Fibroblast of lung (primary cell): ENCODE measurements around the gene SRP14. TPM values are rescaled to one million over a fixed set of nuclear protein-coding genes. Genes with fewer than 3 reads are reported as not detected.

ENCODE experiments used
- DNase-seq, 2 donors: peaks; one replicate each; pipeline versions ENCODE4 v3.0.0 to v3.0.0-alpha.2; 2010; ENCODE audit warnings: low read depth in 2 of 2
- H2AFZ ChIP-seq: 2 replicates; pipeline ENCODE4 v1.5.1; 2012; ENCODE audit warnings: low read length, control low read depth, inconsistent platforms
- H3K27ac ChIP-seq: 2 replicates; pipeline ENCODE4 v1.5.1; 2011; ENCODE audit warnings: low read length, control low read depth; ENCODE audit not compliant: insufficient read depth
- H3K27me3 ChIP-seq: 2 replicates; pipeline ENCODE4 v1.5.1; 2011; ENCODE audit warnings: mild to moderate bottlenecking, low read length; ENCODE audit not compliant: control insufficient read depth, insufficient read depth
- H3K36me3 ChIP-seq: 2 replicates; pipeline ENCODE4 v1.5.1; 2011; ENCODE audit warnings: low read length; ENCODE audit not compliant: control insufficient read depth, insufficient read depth
- H3K4me1 ChIP-seq: 2 replicates; pipeline ENCODE4 v1.5.1; 2011; ENCODE audit warnings: low read length; ENCODE audit not compliant: control insufficient read depth, insufficient read depth; ENCODE audit errors: extremely low read depth
- H3K4me2 ChIP-seq: 2 replicates; pipeline ENCODE4 v1.5.1; 2011; ENCODE audit warnings: low read length, control low read depth; ENCODE audit not compliant: insufficient read depth; ENCODE audit errors: extremely low read depth
- H3K4me3 ChIP-seq, 4 experiments: fragments of 200-600 bp in 1 of 4; sonication (generic) in 1 of 4; replicated peaks in 1 of 4; 2 replicates each; pipeline ENCODE4 v1.5.1; 2011 to 2016; ENCODE audit warnings: low read length in 4 of 4, low read depth in 3 of 4, mild to moderate bottlenecking in 3 of 4, control low read depth in 2 of 4, inconsistent platforms in 1 of 4, mixed read lengths in 1 of 4; ENCODE audit not compliant: insufficient read depth in 1 of 4; ENCODE audit errors: control extremely low read depth in 1 of 4
- H3K79me2 ChIP-seq: 2 replicates; pipeline ENCODE4 v1.5.1; 2012; ENCODE audit warnings: mild to moderate bottlenecking, low read length, inconsistent platforms; ENCODE audit not compliant: control insufficient read depth, insufficient read depth
- H3K9ac ChIP-seq: 2 replicates; pipeline ENCODE4 v1.5.1; 2011; ENCODE audit warnings: mild to moderate bottlenecking, low read length, control low read depth; ENCODE audit not compliant: insufficient read depth
- H3K9me3 ChIP-seq: 2 replicates; pipeline ENCODE4 v1.5.1; 2012; ENCODE audit warnings: low read depth, low read length; ENCODE audit not compliant: control insufficient read depth, insufficient read depth
- H4K20me1 ChIP-seq: 2 replicates; pipeline ENCODE4 v1.5.1; 2011; ENCODE audit warnings: low read length; ENCODE audit not compliant: control insufficient read depth, insufficient read depth; ENCODE audit errors: extremely low read depth
- EZH2 ChIP-seq: IDR thresholded peaks from 2 replicates; pipeline ENCODE4 v1.5.1; 2012; ENCODE audit warnings: low read length, control low read depth, mild to moderate bottlenecking; ENCODE audit errors: missing control alignments
- polyA plus RNA-seq, 2 donors: library from polyadenylated mRNA; depleted of rRNA in 1 of 2; stranded (reverse) in 1 of 2; unstranded in 1 of 2; fragments of >200 nt; gene quantifications; 2 replicates each; pipeline ENCODE4 v1.2.1, GENCODE V29; 2011 to 2012; ENCODE audit warnings: missing spikeins in 1 of 2
- total RNA-seq: library from RNA; depleted of rRNA; stranded (reverse); fragments of >200 nt; gene quantifications from 2 replicates; pipeline ENCODE4 v1.2.1, GENCODE V29; 2014
- TF ChIP-seq, protein P1 (sequence below), 2 donors: IDR thresholded peaks in 1 of 2; conservative IDR thresholded peaks in 1 of 2; 1 replicate in 1 of 2; 2 replicates in 1 of 2; pipeline ENCODE4 v1.5.1; 2011 to 2012; ENCODE audit warnings: low read length in 2 of 2, control low read depth in 1 of 2, inconsistent platforms in 1 of 2, low read depth in 1 of 2, mild to moderate bottlenecking in 1 of 2

SRP14 gene
- total and polyA plus RNA-seq, 2 donors (not counting 1 experiment from before 2014, with no cell fraction given) = 162 to 465 TPM

GRCh38 chr15:40051616-40052415 lies 12.8 kb upstream of the SRP14 start:
- DNase-seq = no peak
- Histone ChIP-seq H3K79me2 (no peaks in the 10 kb centered on the region), H3K4me1 (peaks cover 32% of the 10 kb centered on the region), H3K9me3 (no peaks in the 10 kb centered on the region), H3K9ac (no peak overlapping the region), H3K27ac (no peak overlapping the region), H2AFZ (no peak overlapping the region), H3K36me3 (no peaks in the 10 kb centered on the region), H3K27me3 (no peaks in the 10 kb centered on the region), H4K20me1 (no peaks in the 10 kb centered on the region), H3K4me3 (no peak overlapping the region), H3K4me2 (no peak overlapping the region)
- TF ChIP-seq, protein P1, sequence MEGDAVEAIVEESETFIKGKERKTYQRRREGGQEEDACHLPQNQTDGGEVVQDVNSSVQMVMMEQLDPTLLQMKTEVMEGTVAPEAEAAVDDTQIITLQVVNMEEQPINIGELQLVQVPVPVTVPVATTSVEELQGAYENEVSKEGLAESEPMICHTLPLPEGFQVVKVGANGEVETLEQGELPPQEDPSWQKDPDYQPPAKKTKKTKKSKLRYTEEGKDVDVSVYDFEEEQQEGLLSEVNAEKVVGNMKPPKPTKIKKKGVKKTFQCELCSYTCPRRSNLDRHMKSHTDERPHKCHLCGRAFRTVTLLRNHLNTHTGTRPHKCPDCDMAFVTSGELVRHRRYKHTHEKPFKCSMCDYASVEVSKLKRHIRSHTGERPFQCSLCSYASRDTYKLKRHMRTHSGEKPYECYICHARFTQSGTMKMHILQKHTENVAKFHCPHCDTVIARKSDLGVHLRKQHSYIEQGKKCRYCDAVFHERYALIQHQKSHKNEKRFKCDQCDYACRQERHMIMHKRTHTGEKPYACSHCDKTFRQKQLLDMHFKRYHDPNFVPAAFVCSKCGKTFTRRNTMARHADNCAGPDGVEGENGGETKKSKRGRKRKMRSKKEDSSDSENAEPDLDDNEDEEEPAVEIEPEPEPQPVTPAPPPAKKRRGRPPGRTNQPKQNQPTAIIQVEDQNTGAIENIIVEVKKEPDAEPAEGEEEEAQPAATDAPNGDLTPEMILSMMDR (conservative IDR thresholded peaks at IDR 0.05 in 1 of 2, IDR thresholded peaks at IDR 0.05 in 1 of 2; ENCODE audit: low read depth in 1 of 2, low read length in 2 of 2) = no peak
- TF ChIP-seq EZH2 = no peak

DNA sequence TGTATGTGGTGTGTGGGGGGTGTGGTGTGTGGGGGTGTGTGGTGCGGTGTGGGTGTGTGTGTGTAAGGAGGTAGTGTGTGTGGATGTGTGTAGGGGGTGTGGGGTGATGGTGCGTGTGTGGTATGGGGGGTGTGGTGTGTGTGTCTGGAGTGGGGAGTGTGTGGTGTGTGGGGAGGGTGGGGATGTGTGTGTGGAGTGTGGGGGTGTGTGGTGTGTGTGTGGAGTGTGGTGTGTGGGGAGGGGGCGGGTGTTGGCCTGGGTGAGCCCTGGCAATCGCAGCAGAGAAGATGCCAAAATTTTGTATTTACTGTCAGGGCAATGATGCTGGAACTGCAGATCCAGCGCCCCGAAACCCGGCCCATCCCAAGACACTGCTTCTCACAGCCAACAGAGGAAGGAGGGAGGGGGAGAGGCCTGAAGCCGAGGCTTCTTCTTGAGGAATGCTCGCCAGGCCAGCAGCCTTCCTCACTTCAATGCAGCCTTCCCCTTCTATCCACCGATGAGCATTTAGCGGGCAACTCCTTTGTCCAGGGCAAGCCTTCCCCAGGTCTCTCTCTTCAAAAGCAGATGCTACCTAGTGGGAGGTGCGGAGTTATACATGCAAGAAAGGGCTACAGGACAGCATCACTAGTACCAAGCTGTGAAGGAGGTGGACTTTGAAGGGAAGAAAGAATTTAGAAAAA lies 11.9 kb upstream of the SRP14 start:
- no peak for TF ChIP-seq EZH2
- TF ChIP-seq, protein P1 (conservative IDR thresholded peaks at IDR 0.05 in 1 of 2, IDR thresholded peaks at IDR 0.05 in 1 of 2; ENCODE audit: low read depth in 1 of 2, low read length in 2 of 2) = no peak
- no peaks in the 10 kb centered on the region for H3K79me2 ChIP-seq
- no peak overlapping the region for H2AFZ ChIP-seq
- no peaks in the 10 kb centered on the region for H3K36me3 ChIP-seq
- H3K27ac ChIP-seq = no peak overlapping the region
- H3K9ac ChIP-seq = no peak overlapping the region
- H3K27me3 ChIP-seq = no peaks in the 10 kb centered on the region
- H3K4me1 ChIP-seq = peaks cover 39% of the 10 kb centered on the region
- no peak overlapping the region for H3K4me2 ChIP-seq
- H3K9me3 ChIP-seq = no peaks in the 10 kb centered on the region
- DNase-seq = peak; percentile 25 to 42
- H4K20me1 ChIP-seq = no peaks in the 10 kb centered on the region
- no peak overlapping the region for H3K4me3 ChIP-seq

DNA sequence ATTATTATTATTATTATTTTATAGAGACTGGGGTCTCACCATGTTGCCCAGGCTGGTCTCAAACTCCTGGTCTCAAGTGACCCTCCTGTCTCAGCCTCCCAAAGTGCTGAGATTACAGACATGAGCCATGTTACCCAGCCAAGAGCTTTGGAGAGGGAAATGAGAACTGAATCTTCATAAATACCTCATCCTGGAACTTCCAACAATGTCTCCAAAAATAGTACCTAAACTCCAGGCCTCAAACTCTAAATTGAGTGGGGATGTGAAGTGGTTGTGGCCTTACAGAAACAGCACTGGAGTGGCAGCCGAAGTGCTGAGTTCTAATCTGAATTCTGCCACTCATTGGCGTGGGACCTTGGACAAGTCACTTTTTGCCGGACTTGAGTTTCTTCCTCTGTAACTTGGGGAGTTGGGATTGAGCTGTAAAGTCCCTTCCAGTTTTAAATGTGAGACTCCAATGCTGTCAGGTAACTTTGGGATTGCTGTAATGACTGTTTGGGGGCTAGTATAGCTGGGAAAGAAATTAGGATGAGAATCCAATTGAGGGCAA lies 10.0 kb upstream of the SRP14 start:
- TF ChIP-seq, protein P1 (conservative IDR thresholded peaks at IDR 0.05 in 1 of 2, IDR thresholded peaks at IDR 0.05 in 1 of 2; ENCODE audit: low read depth in 1 of 2, low read length in 2 of 2) = no peak
- TF ChIP-seq EZH2 = no peak
- no peak overlapping the region for H3K27ac ChIP-seq
- H4K20me1 ChIP-seq = no peaks in the 10 kb centered on the region
- no peak overlapping the region for H3K4me2 ChIP-seq
- no peak for DNase-seq
- peaks cover 28% of the 10 kb centered on the region for H3K4me1 ChIP-seq
- H3K27me3 ChIP-seq = no peaks in the 10 kb centered on the region
- H3K9me3 ChIP-seq = no peaks in the 10 kb centered on the region
- H2AFZ ChIP-seq = no peak overlapping the region
- H3K36me3 ChIP-seq = no peaks in the 10 kb centered on the region
- no peak overlapping the region for H3K4me3 ChIP-seq
- no peaks in the 10 kb centered on the region for H3K79me2 ChIP-seq
- no peak overlapping the region for H3K9ac ChIP-seq
